GM18508 (cell line): ENCODE results near the gene C1GALT1.
"Not testable (repeated sequence)": the region's sequence is repeated elsewhere in the genome, so short reads cannot be mapped to it uniquely, and the experiment has no call there.

Experiments
- ATAC-seq: cut with Tn5 transposase; IDR thresholded peaks from one replicate; pipeline ENCODE4 v1.9.1; 2021; ENCODE audit warnings: moderate number of reproducible peaks; ENCODE audit not compliant: insufficient read depth, unreplicated experiment

C1GALT1 gene

DNA sequence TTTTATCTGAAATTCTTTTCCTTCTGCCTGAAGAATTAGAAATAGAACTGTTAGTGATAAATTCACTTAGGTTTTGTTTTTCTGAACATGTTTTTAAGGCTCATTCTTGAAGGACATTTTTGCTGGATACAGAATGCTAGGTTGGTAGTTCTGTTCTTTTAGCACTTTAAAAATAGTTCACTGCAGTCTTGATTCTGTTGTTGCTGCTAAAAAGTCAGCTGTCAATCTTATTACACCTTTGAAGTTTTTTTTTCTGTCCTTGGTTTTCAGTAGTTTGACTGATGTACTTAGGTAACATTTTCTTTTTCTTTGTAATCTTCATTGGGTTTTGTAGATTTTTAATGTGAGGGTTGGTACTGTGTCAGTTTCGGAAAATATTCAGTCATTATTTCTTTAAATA lies 48.7 kb downstream of the C1GALT1 start:
- ATAC-seq: no peak

DNA sequence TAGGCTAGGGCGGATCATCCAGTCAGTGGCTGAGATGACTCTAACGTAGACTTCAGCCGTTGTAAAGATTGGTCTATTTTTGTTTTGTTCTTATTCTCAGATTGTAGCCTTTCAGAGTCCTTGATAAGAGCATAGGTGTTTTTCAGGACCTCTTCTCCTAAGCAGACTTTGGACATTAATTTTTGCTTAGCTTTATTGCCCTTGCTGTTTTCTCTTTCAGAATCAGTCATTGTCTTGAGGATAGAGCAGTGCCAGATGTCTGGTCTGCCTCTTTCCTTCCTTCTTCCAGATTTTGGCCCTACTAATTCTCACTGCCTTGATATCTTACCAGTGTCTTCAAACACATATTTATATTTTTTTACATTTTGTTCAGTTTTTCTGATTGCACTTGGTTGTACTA lies 49.5 kb downstream of the C1GALT1 start:
- ATAC-seq: no peak

DNA sequence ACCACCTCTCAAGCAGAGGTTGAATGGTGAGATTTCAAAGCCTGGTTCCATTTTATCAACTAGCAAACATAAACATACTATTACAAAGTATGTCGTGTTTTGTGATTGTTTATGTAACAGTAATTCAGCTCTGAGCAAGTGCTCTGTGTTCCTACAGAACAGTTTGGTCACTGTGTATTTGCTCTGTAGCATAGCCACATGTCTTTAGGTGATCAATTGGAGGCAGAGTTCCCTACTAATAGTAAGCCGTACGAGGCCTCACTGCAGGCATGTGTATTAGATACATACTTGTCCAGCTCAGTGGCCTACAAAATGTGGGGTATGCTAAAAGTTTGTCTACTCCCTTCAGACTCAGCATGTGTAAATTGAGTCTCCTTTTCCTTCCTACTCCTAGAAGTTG lies 53.0 kb downstream of the C1GALT1 start:
- no peak for ATAC-seq

DNA sequence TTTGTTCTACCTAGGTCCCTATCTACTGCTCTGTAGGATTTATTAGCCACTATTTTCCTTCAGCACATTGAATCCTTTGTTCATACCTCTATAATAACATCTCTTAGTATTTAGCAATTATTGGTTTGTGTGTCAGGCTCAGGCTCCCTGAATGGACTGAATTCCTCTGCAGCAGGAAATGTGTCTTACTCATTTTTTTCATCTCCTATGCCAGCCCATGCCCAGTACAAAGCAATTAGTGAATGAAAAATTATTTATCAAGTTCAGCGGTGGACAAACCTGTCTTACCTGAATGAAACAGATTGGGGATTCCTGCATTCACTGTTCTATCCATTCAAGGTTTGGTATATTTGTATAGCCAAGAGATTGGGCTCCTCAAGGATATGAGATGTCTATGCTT lies 53.7 kb downstream of the C1GALT1 start:
- ATAC-seq: no peak

GRCh38 chr7:7237201-7237977 lies 55.0 kb downstream of the C1GALT1 start:
- ATAC-seq: no peak

DNA sequence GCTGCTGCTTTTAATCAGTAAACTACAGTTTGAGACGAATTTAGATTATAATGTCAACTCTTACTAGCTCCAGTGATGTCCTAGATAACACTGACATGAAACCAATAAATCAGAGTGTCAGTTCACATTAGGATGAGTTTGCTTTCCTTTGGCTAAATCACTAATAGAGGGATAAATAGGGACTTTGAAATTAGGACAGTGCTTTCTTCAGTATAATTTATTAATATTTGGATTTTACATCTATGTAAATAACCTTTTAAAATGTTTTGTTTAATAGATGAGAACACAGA lies 55.6 kb downstream of the C1GALT1 start:
- no peak for ATAC-seq

GRCh38 chr7:7239346-7239745 lies 57.0 kb downstream of the C1GALT1 start:
- no peak for ATAC-seq

DNA sequence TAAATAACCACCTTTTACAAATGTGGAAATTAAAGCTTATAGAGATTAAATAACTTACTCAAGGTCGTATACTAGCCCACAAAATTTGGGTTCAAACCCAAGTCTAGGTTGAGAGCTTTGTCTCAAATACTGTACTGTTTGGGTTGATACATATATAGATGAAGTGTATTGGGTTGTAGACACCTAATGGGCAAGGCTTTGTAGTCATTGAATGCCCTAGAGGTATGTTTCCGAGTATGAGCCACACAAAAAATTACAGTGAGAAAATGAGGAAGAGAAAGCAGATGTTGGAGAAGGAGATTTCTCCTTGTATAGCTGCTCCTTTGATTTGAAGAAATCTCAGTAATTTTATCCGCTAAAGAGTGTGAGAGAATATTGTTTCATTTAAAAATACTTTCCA lies 60.6 kb downstream of the C1GALT1 start:
- ATAC-seq: no peak

- not testable (repeated sequence) for ATAC-seq
These were observed 62.9 kb downstream of the C1GALT1 start for GRCh38 chr7:7245233-7245632.

- no peak for ATAC-seq
These were observed 63.9 kb downstream of the C1GALT1 start for GRCh38 chr7:7246223-7246622.

DNA sequence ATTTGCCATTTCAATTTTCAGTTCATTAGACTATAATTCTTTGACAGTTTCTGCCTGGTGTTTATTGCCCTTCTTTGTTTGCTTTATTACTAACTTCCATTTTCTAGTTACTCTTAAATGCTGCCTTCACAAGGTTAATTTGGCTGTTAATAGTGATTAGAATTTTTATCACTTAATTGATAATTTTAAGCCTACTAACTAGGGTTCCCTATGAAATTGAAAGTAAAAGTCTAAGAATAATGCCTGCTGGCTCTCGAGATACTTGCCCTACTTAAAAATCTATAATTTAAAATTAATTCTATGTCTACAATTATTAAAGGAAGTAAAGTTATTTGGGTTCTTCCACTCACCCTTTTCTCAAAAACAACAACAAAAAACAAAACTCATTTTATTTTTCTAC lies 65.3 kb downstream of the C1GALT1 start:
- no peak for ATAC-seq

DNA sequence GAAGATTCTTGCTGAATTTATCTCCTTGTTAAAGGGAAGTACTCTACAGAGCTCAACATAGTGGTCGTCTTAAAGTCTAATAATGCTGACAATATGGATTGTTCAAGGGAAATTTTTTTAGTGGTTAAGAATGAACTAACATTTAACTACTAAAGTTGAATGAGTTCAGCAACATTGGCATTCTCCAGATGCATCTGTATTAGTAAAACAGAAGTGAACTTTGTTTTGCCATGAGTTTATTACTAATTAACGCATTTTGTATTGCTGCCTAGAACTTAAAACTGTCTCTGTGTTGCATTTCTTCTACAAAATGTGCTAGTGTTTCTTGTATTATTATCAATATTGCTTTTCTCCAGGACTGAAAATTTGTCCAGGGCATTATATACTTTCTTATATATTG lies 67.5 kb downstream of the C1GALT1 start:
- ATAC-seq: no peak

DNA sequence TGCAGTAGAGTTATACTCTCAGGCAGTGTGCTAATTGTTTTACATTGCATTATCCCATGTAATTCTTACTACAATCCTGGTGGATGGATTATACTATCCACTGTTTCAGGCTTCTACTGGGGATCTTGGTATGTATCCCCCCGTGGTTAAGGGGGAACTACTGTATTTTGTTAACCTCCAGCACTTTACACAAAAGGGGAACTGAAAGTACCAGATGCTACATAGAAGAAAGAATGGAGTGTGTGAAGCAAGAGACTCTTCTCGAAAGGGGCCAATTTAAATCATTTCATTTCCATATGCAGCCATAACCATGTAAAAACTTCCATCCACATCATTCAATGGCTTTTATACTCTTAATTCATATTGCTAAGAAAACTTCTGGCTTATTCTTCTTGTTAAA lies 69.4 kb downstream of the C1GALT1 start:
- peak; percentile 92 for ATAC-seq

- ATAC-seq: no peak
These were observed 72.0 kb downstream of the C1GALT1 start for GRCh38 chr7:7254319-7254718.

GRCh38 chr7:7254908-7255307 lies 72.6 kb downstream of the C1GALT1 start:
- no peak for ATAC-seq

DNA sequence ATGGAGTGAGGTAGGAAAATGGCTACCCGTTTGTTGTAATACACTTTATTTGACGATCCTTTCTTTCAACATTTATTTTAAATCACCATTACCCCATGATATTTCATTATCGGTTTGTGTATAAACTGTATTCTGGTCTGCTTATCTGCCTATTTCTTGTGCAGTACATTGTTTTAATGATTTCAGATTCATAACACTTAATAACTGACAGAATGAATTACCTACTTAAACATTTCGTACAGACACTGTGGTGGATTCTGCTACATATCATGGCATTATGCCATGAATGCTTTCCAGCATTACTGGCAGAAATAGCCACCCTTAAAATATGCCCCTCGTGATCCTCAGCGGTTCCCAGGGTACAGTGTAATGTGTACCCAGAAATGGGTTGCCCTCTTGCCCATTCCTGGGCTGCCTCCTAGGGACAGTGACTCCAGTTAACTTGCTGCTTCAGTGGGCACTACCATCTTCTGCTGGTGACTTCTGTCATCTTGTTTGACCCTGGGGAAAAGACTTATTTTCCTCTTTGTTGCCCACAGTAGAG lies 74.5 kb downstream of the C1GALT1 start:
- ATAC-seq: no peak

GRCh38 chr7:7257899-7258692 lies 75.8 kb downstream of the C1GALT1 start:
- ATAC-seq: peak; percentile 87

DNA sequence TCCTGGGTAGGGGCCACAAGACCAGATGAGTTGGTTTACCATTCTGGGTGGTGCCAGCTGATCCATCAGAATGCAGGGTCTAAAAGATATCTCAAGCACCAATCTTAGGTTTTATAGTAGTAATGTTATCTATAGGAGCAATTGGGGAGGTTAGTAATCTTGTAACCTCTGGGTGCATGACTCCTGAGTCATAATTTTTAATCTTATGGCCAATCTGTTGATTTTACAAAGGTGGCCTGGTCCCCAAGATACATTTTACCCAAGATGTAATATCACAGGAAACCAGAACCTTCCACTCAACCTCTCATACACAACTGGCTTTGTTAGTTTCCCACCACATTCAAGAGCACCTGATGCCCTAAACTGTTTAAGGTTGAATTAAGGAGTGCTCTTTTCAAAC lies 79.5 kb downstream of the C1GALT1 start:
- no peak for ATAC-seq

DNA sequence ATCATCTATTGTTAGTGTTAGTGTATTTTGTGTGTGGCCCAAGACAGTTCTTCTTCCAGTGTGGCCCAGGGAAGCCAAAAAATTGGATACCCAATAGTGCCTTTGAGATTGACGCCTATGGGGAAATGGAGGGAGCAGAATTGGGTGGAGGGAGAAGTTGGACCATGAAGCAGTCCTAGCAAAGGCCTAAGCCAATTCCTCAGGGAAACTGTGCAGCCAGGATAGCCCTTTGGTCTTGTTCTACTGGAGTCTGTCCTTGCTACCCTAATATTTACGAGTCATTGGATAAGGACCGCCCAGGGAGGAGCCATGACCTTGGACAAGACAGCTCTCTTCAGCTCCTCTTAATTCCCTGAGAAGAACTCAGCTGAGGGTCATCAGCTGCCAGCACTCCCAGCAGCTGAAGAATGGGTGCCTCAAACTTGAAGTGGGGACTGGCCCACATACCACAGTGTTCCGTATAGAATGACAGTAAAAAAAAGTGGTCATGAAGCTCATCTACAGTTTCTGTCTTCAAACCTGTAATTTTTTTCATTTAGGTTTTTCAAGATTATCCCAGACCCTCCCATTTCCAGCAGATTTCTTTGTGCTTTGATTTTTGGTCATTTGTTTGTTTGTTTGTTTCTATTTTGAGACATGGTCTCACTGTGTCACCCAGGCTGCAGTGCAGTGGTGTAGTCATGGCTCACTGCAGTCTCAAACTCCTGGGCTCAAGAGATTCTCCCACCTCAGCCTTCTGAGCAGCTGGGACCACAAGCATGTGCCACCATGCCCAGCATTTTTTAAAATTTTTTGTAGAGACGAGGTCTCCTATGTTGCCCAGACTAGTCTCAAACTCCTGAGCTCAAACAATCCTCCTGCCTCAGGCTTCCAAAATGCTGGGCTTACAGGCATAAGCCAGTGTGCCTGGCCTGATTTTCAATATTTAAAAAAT lies 81.2 kb downstream of the C1GALT1 start:
- ATAC-seq: no peak

- no peak for ATAC-seq
These were observed 82.1 kb downstream of the C1GALT1 start for GRCh38 chr7:7264306-7265040.
